H9 (cell line): ENCODE data around the gene DLG5. TPM values are rescaled to one million over a fixed set of nuclear protein-coding genes. Genes with fewer than 3 reads are reported as not detected.

ENCODE experiments used
- DNase-seq: peaks from one replicate; pipeline ENCODE4 v3.0.0-alpha.2; 2017
- H2AFZ ChIP-seq: one replicate; pipeline ENCODE4 v1.6.1; 2013; ENCODE audit warnings: mild to moderate bottlenecking, low read length, control low read depth, moderate library complexity
- H2AK5ac ChIP-seq: 2 replicates; pipeline ENCODE4 v1.6.1; 2013; ENCODE audit warnings: low read length, control low read depth, mixed read lengths; ENCODE audit not compliant: insufficient read length
- H2BK120ac ChIP-seq: one replicate; pipeline ENCODE4 v1.6.1; 2013; ENCODE audit warnings: low read depth, mild to moderate bottlenecking, low read length, control low read depth, inconsistent platforms; ENCODE audit not compliant: poor library complexity, severe bottlenecking
- H2BK12ac ChIP-seq: 2 replicates; pipeline ENCODE4 v1.6.1; 2013; ENCODE audit warnings: low read length, control low read depth, mixed read lengths, low read depth; ENCODE audit not compliant: insufficient read length
- H2BK15ac ChIP-seq: 2 replicates; pipeline ENCODE4 v1.6.1; 2013; ENCODE audit warnings: low read depth, low read length, control low read depth
- H2BK20ac ChIP-seq: one replicate; pipeline ENCODE4 v1.6.1; 2013; ENCODE audit warnings: low read depth, mild to moderate bottlenecking, low read length, control low read depth, inconsistent platforms; ENCODE audit not compliant: poor library complexity, severe bottlenecking
- H2BK5ac ChIP-seq: 2 replicates; pipeline ENCODE4 v1.6.1; 2013; ENCODE audit warnings: low read length, control low read depth, mixed read lengths; ENCODE audit not compliant: insufficient read length
- H3K14ac ChIP-seq: 2 replicates; pipeline ENCODE4 v1.6.1; 2013; ENCODE audit warnings: low read length, control low read depth; ENCODE audit not compliant: insufficient read depth
- H3K18ac ChIP-seq: 2 replicates; pipeline ENCODE4 v1.6.1; 2013; ENCODE audit warnings: low read depth, mild to moderate bottlenecking, mixed read lengths, low read length, control low read depth; ENCODE audit not compliant: insufficient read length
- H3K23ac ChIP-seq: 2 replicates; pipeline ENCODE4 v1.6.1; 2013; ENCODE audit warnings: low read length, control low read depth, mixed read lengths, low read depth; ENCODE audit not compliant: insufficient read length
- H3K23me2 ChIP-seq: 2 replicates; pipeline ENCODE4 v1.6.1; 2013; ENCODE audit warnings: low read depth, mild to moderate bottlenecking, mixed read lengths, low read length, control low read depth; ENCODE audit not compliant: insufficient read length, poor library complexity, severe bottlenecking
- H3K27ac ChIP-seq: 2 replicates; pipeline ENCODE4 v1.5.1; 2013; ENCODE audit warnings: low read length, control low read depth, mixed read lengths, low read depth; ENCODE audit not compliant: insufficient read length
- H3K27me3 ChIP-seq: 2 replicates; pipeline ENCODE4 v1.6.1; 2013; ENCODE audit warnings: low read length, control low read depth, inconsistent platforms; ENCODE audit not compliant: insufficient read depth
- H3K4ac ChIP-seq: 2 replicates; pipeline ENCODE4 v1.6.1; 2013; ENCODE audit warnings: low read depth, mild to moderate bottlenecking, control low read depth, inconsistent platforms, low read length, moderate library complexity
- H3K4me1 ChIP-seq: 2 replicates; pipeline ENCODE4 v1.6.1; 2013; ENCODE audit warnings: low read length, control low read depth, inconsistent platforms; ENCODE audit not compliant: insufficient read depth
- H3K4me2 ChIP-seq: 2 replicates; pipeline ENCODE4 v1.6.1; 2013; ENCODE audit warnings: low read length, control low read depth, mixed read lengths; ENCODE audit not compliant: insufficient read length, insufficient read depth
- H3K56ac ChIP-seq: 2 replicates; pipeline ENCODE4 v1.6.1; 2013; ENCODE audit warnings: low read depth, mild to moderate bottlenecking, mixed read lengths, low read length, control low read depth; ENCODE audit not compliant: insufficient read length
- H3K79me1 ChIP-seq: 2 replicates; pipeline ENCODE4 v1.6.1; 2013; ENCODE audit warnings: low read depth, mild to moderate bottlenecking, moderate library complexity, low read length, control low read depth, inconsistent platforms; ENCODE audit not compliant: insufficient read depth, poor library complexity, severe bottlenecking
- H3K79me2 ChIP-seq: 2 replicates; pipeline ENCODE4 v1.6.1; 2013; ENCODE audit warnings: low read length, control low read depth, inconsistent platforms; ENCODE audit not compliant: insufficient read depth
- H3K9ac ChIP-seq: 2 replicates; pipeline ENCODE4 v1.6.1; 2013; ENCODE audit warnings: low read length, control low read depth, mixed read lengths; ENCODE audit not compliant: insufficient read length; ENCODE audit errors: extremely low read depth
- H3K9me3 ChIP-seq: one replicate; pipeline ENCODE4 v1.6.1; 2013; ENCODE audit warnings: low read depth, low read length, inconsistent platforms; ENCODE audit not compliant: control insufficient read depth
- H3T11ph ChIP-seq: one replicate; pipeline ENCODE4 v1.6.1; 2013; ENCODE audit warnings: mild to moderate bottlenecking, low read length, control low read depth, inconsistent platforms
- H4K20me1 ChIP-seq: one replicate; pipeline ENCODE4 v1.6.1; 2013; ENCODE audit not compliant: control insufficient read depth, insufficient read length, insufficient read depth
- H4K5ac ChIP-seq: 2 replicates; pipeline ENCODE4 v1.6.1; 2013; ENCODE audit warnings: low read depth, mild to moderate bottlenecking, mixed read lengths, low read length, control low read depth; ENCODE audit not compliant: insufficient read length
- H4K8ac ChIP-seq: replicated peaks from 2 replicates; pipeline ENCODE4 v1.6.1; 2013; ENCODE audit warnings: low read length, control low read depth, mixed read lengths, low read depth; ENCODE audit not compliant: insufficient read length
- H4K91ac ChIP-seq: 2 replicates; pipeline ENCODE4 v1.6.1; 2013; ENCODE audit warnings: low read depth, mild to moderate bottlenecking, moderate library complexity, mixed read lengths, low read length, control low read depth; ENCODE audit not compliant: insufficient read length
- H3K27ac Mint-ChIP-seq, 3 experiments: 2 replicates in 2 of 3; 3 replicates in 1 of 3; pipeline ENCODE4 v1.8.0; 2020 to 2021; ENCODE audit warnings: mixed read lengths in 3 of 3, mild to moderate bottlenecking in 1 of 3, moderate library complexity in 1 of 3
- H3K27me3 Mint-ChIP-seq: 2 replicates; pipeline ENCODE4 v1.8.0; 2021; ENCODE audit warnings: low read depth, mild to moderate bottlenecking, moderate library complexity, mixed read lengths
- H3K36me3 Mint-ChIP-seq, 3 experiments: 2 replicates in 2 of 3; 3 replicates in 1 of 3; pipeline ENCODE4 v1.8.0; 2020 to 2021; ENCODE audit warnings: low read depth in 3 of 3, mixed read lengths in 3 of 3; ENCODE audit not compliant: insufficient read depth in 1 of 3
- H3K4me1 Mint-ChIP-seq, 2 experiments: 2 replicates each; pipeline ENCODE4 v1.8.0; 2020; ENCODE audit warnings: mixed read lengths in 2 of 2
- H3K4me3 Mint-ChIP-seq, 2 experiments: 2 replicates in 1 of 2; 3 replicates in 1 of 2; pipeline ENCODE4 v1.8.0; 2020 to 2021; ENCODE audit warnings: mild to moderate bottlenecking in 2 of 2, mixed read lengths in 2 of 2, moderate library complexity in 1 of 2
- H3K9me3 Mint-ChIP-seq, 2 experiments: 2 replicates in 1 of 2; 3 replicates in 1 of 2; pipeline ENCODE4 v1.8.0; 2020; ENCODE audit warnings: mild to moderate bottlenecking in 2 of 2, mixed read lengths in 2 of 2, moderate library complexity in 1 of 2
- CTCF ChIP-seq: fragments of 200-600 bp; sonication (generic); conservative IDR thresholded peaks from 3 replicates; pipeline ENCODE4 v1.8.0; 2021; ENCODE audit warnings: antibody characterized with exemption, mild to moderate bottlenecking
- WGBS: extraction: QIAGEN DNeasy Blood & Tissue Kit; methylation state at CpG from one replicate; pipeline ENCODE4 v1.1.7; 2013; ENCODE audit warnings: missing lambda C conversion rate, low lambda C conversion rate, mixed read lengths; ENCODE audit not compliant: insufficient read length; ENCODE audit errors: extremely low coverage; 5-methylcytosine and 5-hydroxymethylcytosine counted together
- total RNA-seq: library from RNA; stranded (reverse); gene quantifications from 2 replicates; pipeline ENCODE4 v1.2.1, GENCODE V29; 2021

DLG5 gene
- total RNA-seq, 1 experiment from 2014 or later = 67.4 TPM

- H3K9me3 Mint-ChIP-seq = no peaks in the 10 kb centered on the region
- WGBS = no CpG with 5 or more reads among the region's 20 CpGs
- H4K8ac ChIP-seq = no peak overlapping the region
- H3K4ac ChIP-seq = no peak overlapping the region
- H3K4me3 Mint-ChIP-seq = no peak overlapping the region; a peak in 1 of 5 replicates
- no peak overlapping the region for H3K23ac ChIP-seq
- H3K27me3 ChIP-seq = no peaks in the 10 kb centered on the region
- no peak overlapping the region for H2BK12ac ChIP-seq
- peak overlapping the region in 1 of 3 experiments; percentile 23; a peak in 1 of 7 replicates for H3K27ac Mint-ChIP-seq
- H3K4me1 Mint-ChIP-seq = peaks cover 0 to 3% of the 10 kb centered on the region in 2 experiments; a peak in 2 of 4 replicates
- H3K27me3 Mint-ChIP-seq = no peaks in the 10 kb centered on the region
- H3K79me1 ChIP-seq = no peaks in the 10 kb centered on the region
- H3K9me3 ChIP-seq = no peaks in the 10 kb centered on the region
- H2AFZ ChIP-seq = no peak overlapping the region
- no peak overlapping the region for H3K9ac ChIP-seq
- no peaks in the 10 kb centered on the region for H3K79me2 ChIP-seq
- H3K27ac ChIP-seq = no peak overlapping the region
- H3K36me3 Mint-ChIP-seq = peaks cover 37 to 88% (median 86%) of the 10 kb centered on the region in 3 experiments; a peak in 6 of 7 replicates
- no peaks in the 10 kb centered on the region for H4K20me1 ChIP-seq
- H3K23me2 ChIP-seq = no peaks in the 10 kb centered on the region
- H3K4me2 ChIP-seq = no peak overlapping the region
- H3K18ac ChIP-seq = no peak overlapping the region
- no peak for TF ChIP-seq CTCF
- H2BK15ac ChIP-seq = no peak overlapping the region
- no peak overlapping the region for H3K14ac ChIP-seq
- H3K56ac ChIP-seq = no peak overlapping the region
- H4K91ac ChIP-seq = no peak overlapping the region
- no peak overlapping the region for H2AK5ac ChIP-seq
- no peak overlapping the region for H2BK20ac ChIP-seq
- no peak for DNase-seq
- H2BK120ac ChIP-seq = no peak overlapping the region
- no peak overlapping the region for H2BK5ac ChIP-seq
- H3K4me1 ChIP-seq = no peaks in the 10 kb centered on the region; the same call in 1 of the 2 replicates
- H4K5ac ChIP-seq = no peak overlapping the region
- H3T11ph ChIP-seq = no peak overlapping the region
Observed at GRCh38 chr10:77795426-77796055, 131.0 kb downstream of the DLG5 start.
